Panc1 (cell line): ENCODE results near the gene CFAP299. TPM values are rescaled to one million over a fixed set of nuclear protein-coding genes. Genes with fewer than 3 reads are reported as not detected.
"Not testable (repeated sequence)": the region's sequence is repeated elsewhere in the genome, so short reads cannot be mapped to it uniquely, and the experiment has no call there.

Experiments used
- ATAC-seq: fragments of 200-7000 bp; cut with Tn5 transposase; 2 replicates; pipeline ENCODE4 v1.9.1; 2020; ENCODE audit warnings: mild to moderate bottlenecking, moderate library complexity
- BruUV-seq: library from RNA; stranded (reverse); fragments of 400-500 nt; replicated peaks from 2 replicates; lab custom pipeline; 2021; lab: Mats Ljungman, UMichigan
- CTCF ChIA-PET: fragments of 300-600 bp; sonication (Branson Sonifier 250); formaldehyde crosslinking; loops from one replicate; lab custom pipeline; 2022; ENCODE audit warnings: antibody characterized with exemption; lab: Charles Lee
- POLR2A ChIA-PET: fragments of 300-600 bp; sonication (Branson Sonifier 250); formaldehyde crosslinking; loops from one replicate; lab custom pipeline; 2022; ENCODE audit warnings: antibody characterized with exemption; lab: Charles Lee
- DNase-seq: peaks from one replicate; pipeline ENCODE4 v3.0.0-alpha.2; 2010; ENCODE audit warnings: low read depth, low spot score
- H3K27ac ChIP-seq: 2 replicates; pipeline ENCODE4 v1.5.1; 2011; ENCODE audit warnings: mild to moderate bottlenecking, low read length, inconsistent platforms
- H3K27me3 ChIP-seq: fragments of 200-500 bp; sonication (Bioruptor generic); 2 replicates; pipeline ENCODE4 v1.6.0; 2014; ENCODE audit warnings: low read length, inconsistent platforms; ENCODE audit not compliant: control insufficient read depth, insufficient read depth
- H3K36me3 ChIP-seq: fragments of 200-500 bp; sonication (Bioruptor generic); 2 replicates; pipeline ENCODE4 v1.5.1; 2014; ENCODE audit warnings: inconsistent platforms, mild to moderate bottlenecking, low read length, moderate library complexity; ENCODE audit not compliant: control insufficient read depth, insufficient read depth
- H3K4me1 ChIP-seq: 2 replicates; pipeline ENCODE4 v1.5.1; 2011; ENCODE audit warnings: inconsistent platforms, mild to moderate bottlenecking, low read length, moderate library complexity; ENCODE audit not compliant: control insufficient read depth, insufficient read depth
- H3K4me3 ChIP-seq, 2 experiments: 2 replicates each; pipeline ENCODE4 v1.5.1; 2011 to 2012; ENCODE audit warnings: low read depth in 2 of 2, low read length in 2 of 2, mild to moderate bottlenecking in 2 of 2, inconsistent platforms in 1 of 2, moderate library complexity in 1 of 2
- H3K9me3 ChIP-seq: fragments of 200-500 bp; sonication (Bioruptor generic); 2 replicates; pipeline ENCODE4 v1.5.1; 2014; ENCODE audit warnings: low read depth, mild to moderate bottlenecking, inconsistent platforms, low read length, moderate library complexity; ENCODE audit not compliant: control insufficient read depth, insufficient read depth
- CTCF ChIP-seq: fragments of 450-650 bp; IDR thresholded peaks from 2 replicates; pipeline ENCODE4 v1.5.1; 2017; ENCODE audit warnings: mild to moderate bottlenecking
- POLR2AphosphoS5 ChIP-seq: IDR thresholded peaks from 2 replicates; pipeline ENCODE4 v1.6.1; 2012; ENCODE audit warnings: mild to moderate bottlenecking, low read depth, low read length, moderate library complexity
- REST ChIP-seq, 2 experiments: IDR thresholded peaks; 2 replicates each; pipeline ENCODE4 v1.6.1; 2011 to 2012; ENCODE audit warnings: low read depth in 2 of 2, control low read depth in 1 of 2, low read length in 1 of 2, mild to moderate bottlenecking in 1 of 2, moderate library complexity in 1 of 2; ENCODE audit not compliant: insufficient read depth in 1 of 2
- SIN3A ChIP-seq: IDR thresholded peaks from 2 replicates; pipeline ENCODE4 v1.6.1; 2012; ENCODE audit warnings: low read depth, mild to moderate bottlenecking, low read length, moderate library complexity, borderline replicate concordance; ENCODE audit not compliant: insufficient read depth
- TCF7L2 ChIP-seq: IDR thresholded peaks from 2 replicates; pipeline ENCODE4 v1.6.1; 2011; ENCODE audit warnings: mild to moderate bottlenecking, low read depth, low read length, inconsistent platforms
- in situ Hi-C: cut with HindIII; loops from 2 replicates; pipeline ENCODE4 v1.10.0; 2016; ENCODE audit warnings: low sequenced_read_pairs, low pct_unique_long_range_greater_than_20kb
- intact Hi-C: fragments of 100-400 bp; cut with micrococcal nuclease; formaldehyde crosslinking; loops from one replicate; pipeline ENCODE4 v1.10.0; 2022; ENCODE audit not compliant: unreplicated experiment
- total RNA-seq: library from RNA; stranded (reverse); gene quantifications from one replicate; pipeline ENCODE4 v1.2.1, GENCODE V29; 2021; ENCODE audit not compliant: unreplicated experiment

The CFAP299 gene
- total RNA-seq, 1 experiment from 2014 or later, result not detected

GRCh38 chr4:80732010-80732409, 396.5 kb downstream of the CFAP299 start:
- no peak for DNase-seq
- TF ChIP-seq POLR2AphosphoS5 (no peak), SIN3A (no peak), TCF7L2 (no peak), REST (IDR thresholded peaks at IDR 0.05; ENCODE audit: insufficient read depth in 1 of 2, low read depth in 2 of 2, low read length in 1 of 2) (no peak), CTCF (no peak)
- BruUV-seq, result no TSS peak
- H3K4me1 ChIP-seq, result no peaks in the 10 kb centered on the region
- H3K9me3 ChIP-seq, result no peaks in the 10 kb centered on the region
- H3K27ac ChIP-seq, result no peak overlapping the region
- ChIA-PET POLR2A (no interaction called here), CTCF (no interaction called here)
- H3K36me3 ChIP-seq, result no peaks in the 10 kb centered on the region
- in situ Hi-C loops, result no loop called here
- no peak overlapping the region for H3K4me3 ChIP-seq
- ATAC-seq, result no peak
- intact Hi-C loops, result no loop called here
- no peaks in the 10 kb centered on the region for H3K27me3 ChIP-seq

GRCh38 chr4:80740375-80740774, 404.8 kb downstream of the CFAP299 start:
- intact Hi-C loops, result no loop called here
- in situ Hi-C loops, result no loop called here
- Histone ChIP-seq H3K4me1 (no peaks in the 10 kb centered on the region), H3K9me3 (no peaks in the 10 kb centered on the region), H3K36me3 (no peaks in the 10 kb centered on the region), H3K4me3 (no peak overlapping the region), H3K27ac (no peak overlapping the region), H3K27me3 (no peaks in the 10 kb centered on the region)
- ChIA-PET CTCF (no interaction called here), POLR2A (no interaction called here)
- ATAC-seq (no peak), DNase-seq (no peak)
- BruUV-seq, result no TSS peak
- TF ChIP-seq REST (IDR thresholded peaks at IDR 0.05; ENCODE audit: insufficient read depth in 1 of 2, low read depth in 2 of 2, low read length in 1 of 2) (no peak), SIN3A (no peak), TCF7L2 (no peak), CTCF (no peak), POLR2AphosphoS5 (no peak)

- intact Hi-C loops, ATAC-seq, H3K27me3 ChIP-seq, in situ Hi-C loops, H3K4me1 ChIP-seq, BruUV-seq, POLR2A ChIA-PET, H3K4me3 ChIP-seq, CTCF ChIA-PET, H3K9me3 ChIP-seq, H3K27ac ChIP-seq, H3K36me3 ChIP-seq, DNase-seq: not testable (repeated sequence)
Measured at GRCh38 chr4:80749558-80749957, 414.0 kb downstream of the CFAP299 start.
